Stimulated activated CD4-positive, alpha-beta T cell treated with anti-CD3 and anti-CD28 coated beads, Interleukin-4, amount 100 ng/mL, for 24 hours (primary cell): ENCODE data around the gene BRCA2.

ENCODE experiments used
- DNase-seq: peaks from one replicate; pipeline ENCODE4 v3.0.0-alpha.2; 2020

BRCA2 gene

DNA sequence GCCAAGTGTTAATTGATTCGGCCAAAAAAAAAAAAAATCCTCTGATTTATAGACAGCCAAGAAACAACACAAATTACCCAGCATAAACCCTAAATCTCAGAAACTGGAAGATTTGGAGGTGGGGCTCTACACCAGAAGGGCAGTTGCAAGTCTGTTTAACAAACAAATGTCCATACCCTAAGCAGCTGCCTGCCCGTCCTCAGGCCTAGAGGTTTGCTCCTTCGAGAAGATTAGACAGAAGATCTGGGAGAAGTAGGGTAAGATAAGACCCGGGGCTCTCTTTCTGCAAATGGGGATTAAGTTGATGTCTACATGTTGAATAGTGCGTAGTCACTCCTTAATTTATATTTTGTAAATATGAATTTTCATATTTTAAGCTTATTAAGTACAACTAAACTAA, 116.1 kb downstream of the BRCA2 start:
- no peak for DNase-seq

- no peak for DNase-seq
Observed at GRCh38 chr13:32432856-32433255, 117.5 kb downstream of the BRCA2 start.

DNA sequence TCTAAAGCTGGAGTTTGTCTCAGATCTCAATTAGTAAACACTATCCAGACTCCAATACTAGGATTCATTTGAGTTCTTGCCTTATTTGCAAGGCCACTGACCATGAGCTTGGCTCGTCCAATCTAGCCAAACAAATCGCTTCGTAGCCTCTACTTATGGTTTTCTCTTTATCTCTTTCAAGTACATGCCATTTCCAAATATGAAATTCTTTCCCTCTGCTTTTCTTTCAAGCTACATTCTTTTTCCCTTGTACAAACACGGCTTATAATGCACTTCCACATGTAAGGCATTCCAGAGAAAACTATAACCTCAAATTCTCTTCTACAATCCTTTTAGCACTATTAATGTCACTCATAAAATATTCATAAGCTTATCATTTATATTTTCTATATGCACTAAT, 123.6 kb downstream of the BRCA2 start:
- no peak for DNase-seq

- DNase-seq = peak; percentile 19
Observed at GRCh38 chr13:32443111-32443510, 127.8 kb downstream of the BRCA2 start.

GRCh38 chr13:32445461-32445860, 130.2 kb downstream of the BRCA2 start:
- no peak for DNase-seq

DNA sequence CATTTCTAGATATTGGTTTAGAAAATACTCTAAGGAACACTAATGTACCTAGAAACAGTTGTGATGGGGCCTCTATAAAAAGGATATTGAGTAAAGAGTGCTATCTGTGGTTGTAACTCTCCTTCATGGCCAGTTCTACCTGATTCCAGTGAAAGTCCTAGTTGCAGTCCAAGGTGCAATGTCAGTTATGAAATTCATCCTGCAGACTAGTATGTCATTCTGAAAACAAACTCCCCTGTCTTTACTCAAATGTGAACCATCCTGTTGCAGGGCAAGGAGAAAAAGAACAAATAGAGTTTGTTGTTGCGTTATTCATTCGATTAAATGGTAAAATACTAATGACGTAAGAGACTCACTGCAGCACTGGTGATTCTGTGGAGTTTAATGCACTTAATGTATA, 130.9 kb downstream of the BRCA2 start:
- no peak for DNase-seq

- no peak for DNase-seq
Observed at GRCh38 chr13:32446773-32447465, 131.6 kb downstream of the BRCA2 start.

GRCh38 chr13:32447894-32448623, 132.8 kb downstream of the BRCA2 start:
- DNase-seq = no peak

GRCh38 chr13:32448972-32449371, 133.7 kb downstream of the BRCA2 start:
- no peak for DNase-seq
